ENCODE data around the gene OR2W3.

- TF ChIP-seq CTCF (IDR thresholded peaks at IDR 0.05) (no peak), JUN (IDR thresholded peaks at IDR 0.05) (no peak), POLR2A (IDR thresholded peaks at IDR 0.05; ENCODE audit: low read length) (no peak), CBX8 (IDR thresholded peaks at IDR 0.05) (no peak), CHD2 (IDR thresholded peaks at IDR 0.05; ENCODE audit: low read length, partially characterized antibody) (no peak), RAD21 (conservative IDR thresholded peaks at IDR 0.05 in 1 of 2, IDR thresholded peaks at IDR 0.05 in 1 of 2) (no peak), SREBF2 (IDR thresholded peaks at IDR 0.05) (no peak), TP53 (CRISPR knock-in tag; IDR thresholded peaks at IDR 0.05) (no peak), REST (IDR thresholded peaks at IDR 0.05) (no peak), NPAS2 (CRISPR knock-in tag; IDR thresholded peaks at IDR 0.05; ENCODE audit: borderline replicate concordance) (no peak), HOXA7 (CRISPR knock-in tag; IDR thresholded peaks at IDR 0.05) (no peak), HES2 (IDR thresholded peaks at IDR 0.05) (no peak), KDM1A (IDR thresholded peaks at IDR 0.05; ENCODE audit: low read depth) (no peak), RARB (CRISPR knock-in tag; IDR thresholded peaks at IDR 0.05) (no peak)
These were observed 589 bp downstream of the OR2W3 start for GRCh38 chr1:247895976-247896375.

Measured in A549 (cell line).